H1 (cell line): ENCODE measurements around the gene PTPN21.

Source experiments
- GABPA ChIP-seq: IDR thresholded peaks from 2 replicates; pipeline ENCODE4 v1.6.1; 2011; ENCODE audit warnings: mild to moderate bottlenecking, low read length, moderate library complexity, borderline replicate concordance; ENCODE audit not compliant: insufficient read depth
- POLR2A ChIP-seq, 2 experiments: IDR thresholded peaks; 1 replicate in 1 of 2; 2 replicates in 1 of 2; pipeline ENCODE4 v1.6.1; 2011; ENCODE audit warnings: low read depth in 2 of 2, low read length in 2 of 2, mild to moderate bottlenecking in 2 of 2; ENCODE audit errors: control extremely low read depth in 1 of 2
- RBBP5 ChIP-seq: IDR thresholded peaks from 2 replicates; pipeline ENCODE4 v1.7.1; 2012; ENCODE audit warnings: low read depth, mild to moderate bottlenecking, inconsistent platforms, low read length, moderate library complexity, borderline replicate concordance

GRCh38 chr14:88590173-88590572 is 35.4 kb upstream of the PTPN21 start:
- no peak for TF ChIP-seq RBBP5
- TF ChIP-seq GABPA = no peak
- TF ChIP-seq POLR2A (IDR thresholded peaks at IDR 0.05; ENCODE audit: control extremely low read depth in 1 of 2, low read depth in 2 of 2, low read length in 2 of 2) = no peak
